Ovary (tissue), 3 donors: Measurements from ENCODE around the gene C2orf15.

Source experiments
- CTCF ChIP-seq, 3 donors: fragments of 450-650 bp in 2 of 3; fragments of 200-600 bp in 1 of 3; IDR thresholded peaks; one replicate each; pipeline versions ENCODE4 v1.5.1 to v1.8.0; 2016 to 2022; ENCODE audit warnings: antibody characterized with exemption in 3 of 3, mild to moderate bottlenecking in 1 of 3
- EP300 ChIP-seq: sonication (generic); formaldehyde crosslinking; IDR thresholded peaks from one replicate; pipeline ENCODE4 v1.6.1; 2017; ENCODE audit warnings: antibody characterized with exemption
- POLR2A ChIP-seq: fragments of 450-650 bp; IDR thresholded peaks from one replicate; pipeline ENCODE4 v1.6.1; 2017; ENCODE audit warnings: antibody characterized with exemption, mild to moderate bottlenecking, moderate library complexity
- donor health status: DM: no; HTN: no; CAD: no.

- TF ChIP-seq CTCF (IDR thresholded peaks at IDR 0.05) (no peak), POLR2A (no peak), EP300 (no peak)
Measured at GRCh38 chr2:99139003-99139402, 2.5 kb upstream of the C2orf15 start.
